MM.1S (cell line): Measurements from ENCODE around the gene MTFMT.
"Not testable (repeated sequence)": the region's sequence is repeated elsewhere in the genome, so short reads cannot be mapped to it uniquely, and the experiment has no call there.

ENCODE experiments used
- DNase-seq: peaks from one replicate; pipeline ENCODE4 v3.0.0-alpha.2; 2015
- H2AFZ ChIP-seq: fragments of 300-600 bp; sonication (generic); 2 replicates; pipeline ENCODE4 v1.6.0; 2016; ENCODE audit warnings: antibody characterized with exemption, low read length
- H3F3A ChIP-seq: fragments of 300-600 bp; sonication (generic); 2 replicates; pipeline ENCODE4 v1.6.1; 2016; ENCODE audit warnings: mild to moderate bottlenecking, antibody characterized with exemption, low read length, moderate library complexity, mixed read lengths; ENCODE audit not compliant: insufficient read depth
- H3K27ac ChIP-seq: fragments of 300-600 bp; sonication (generic); 2 replicates; pipeline ENCODE4 v1.5.1; 2016; ENCODE audit warnings: mild to moderate bottlenecking, low read length
- H3K27me3 ChIP-seq: fragments of 300-600 bp; sonication (generic); replicated peaks from 2 replicates; pipeline ENCODE4 v1.6.0; 2016; ENCODE audit warnings: low read length; ENCODE audit not compliant: insufficient read depth
- H3K36me3 ChIP-seq: fragments of 300-600 bp; sonication (generic); replicated peaks from 2 replicates; pipeline ENCODE4 v1.6.1; 2016; ENCODE audit warnings: mild to moderate bottlenecking, low read length, mixed read lengths; ENCODE audit not compliant: insufficient read depth
- H3K4me1 ChIP-seq: fragments of 300-600 bp; sonication (generic); 2 replicates; pipeline ENCODE4 v1.6.1; 2016; ENCODE audit warnings: low read length, mixed read lengths
- H3K4me2 ChIP-seq: fragments of 300-600 bp; sonication (generic); 2 replicates; pipeline ENCODE4 v1.6.0; 2016; ENCODE audit warnings: low read depth, low read length
- H3K4me3 ChIP-seq: fragments of 300-600 bp; sonication (generic); 2 replicates; pipeline ENCODE4 v1.5.1; 2016; ENCODE audit warnings: low read length, mixed read lengths
- H3K79me2 ChIP-seq: fragments of 300-600 bp; sonication (generic); 2 replicates; pipeline ENCODE4 v1.6.1; 2016; ENCODE audit warnings: mixed run types, low read length, mixed read lengths
- H3K9ac ChIP-seq: fragments of 300-600 bp; sonication (generic); 2 replicates; pipeline ENCODE4 v1.6.1; 2016; ENCODE audit warnings: low read length, mixed read lengths
- H3K9me2 ChIP-seq: fragments of 300-600 bp; sonication (generic); replicated peaks from 2 replicates; pipeline ENCODE4 v1.6.1; 2016; ENCODE audit warnings: mild to moderate bottlenecking, low read length, mixed read lengths; ENCODE audit not compliant: insufficient read depth
- H3K9me3 ChIP-seq: fragments of 300-600 bp; sonication (generic); replicated peaks from 2 replicates; pipeline ENCODE4 v1.6.1; 2016; ENCODE audit warnings: mild to moderate bottlenecking, low read length, mixed read lengths; ENCODE audit not compliant: insufficient read depth
- H4K20me1 ChIP-seq: fragments of 300-600 bp; sonication (generic); 2 replicates; pipeline ENCODE4 v1.6.1; 2016; ENCODE audit warnings: mild to moderate bottlenecking, low read length, moderate library complexity, mixed read lengths; ENCODE audit not compliant: insufficient read depth
- EZH2 ChIP-seq: fragments of 300-600 bp; sonication (generic); optimal IDR thresholded peaks from 2 replicates; pipeline ENCODE3; 2017; ENCODE audit warnings: low read depth, mild to moderate bottlenecking, antibody characterized with exemption, low read length, mixed read lengths
- EZH2phosphoT487 ChIP-seq: fragments of 300-600 bp; sonication (generic); IDR thresholded peaks from 2 replicates; pipeline ENCODE4 v1.6.1; 2018; ENCODE audit warnings: antibody characterized with exemption, low read length
- TF ChIP-seq, protein P1 (sequence below): fragments of 300-600 bp; sonication (generic); IDR thresholded peaks from 2 replicates; pipeline ENCODE4 v1.5.1; 2016; ENCODE audit warnings: antibody characterized with exemption, low read length, mixed read lengths

The MTFMT gene

DNA sequence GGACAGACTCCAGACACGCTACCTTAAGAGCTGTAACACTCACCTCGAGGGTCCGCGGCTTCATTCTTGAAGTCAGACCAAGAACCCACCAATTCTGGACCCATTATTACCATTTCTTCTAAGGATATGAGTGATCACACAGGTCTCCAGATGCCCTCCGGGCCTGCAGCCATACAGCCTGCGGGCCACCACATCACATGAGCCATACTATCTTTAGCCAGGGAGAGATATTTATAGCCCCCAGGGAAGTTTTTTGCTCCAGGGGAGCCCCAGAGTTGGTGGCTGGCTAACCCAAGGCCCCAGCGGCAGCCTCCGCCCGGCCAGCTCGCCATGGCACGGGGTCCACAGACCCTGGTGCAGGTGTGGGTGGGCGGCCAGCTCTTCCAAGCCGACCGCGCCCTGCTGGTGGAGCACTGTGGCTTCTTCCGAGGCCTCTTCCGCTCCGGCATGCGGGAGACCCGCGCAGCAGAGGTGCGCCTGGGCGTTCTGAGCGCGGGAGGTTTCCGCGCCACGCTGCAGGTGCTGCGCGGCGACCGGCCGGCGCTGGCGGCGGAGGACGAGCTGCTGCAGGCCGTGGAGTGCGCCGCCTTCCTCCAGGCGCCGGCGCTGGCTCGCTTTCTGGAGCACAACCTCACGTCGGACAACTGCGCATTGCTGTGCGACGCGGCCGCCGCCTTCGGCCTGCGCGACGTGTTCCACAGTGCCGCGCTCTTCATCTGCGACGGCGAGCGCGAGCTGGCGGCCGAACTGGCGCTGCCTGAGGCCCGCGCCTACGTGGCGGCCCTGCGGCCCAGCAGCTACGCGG is 47.2 kb upstream of the MTFMT start, which contains the start of gene KBTBD13:
Gene KBTBD13, plus strand, starts transcription at position 261 of the 805 bp plus-strand sequence. Its CDS starts 70 bp downstream, at position 331.
- no peak for TF ChIP-seq EZH2phosphoT487
- TF ChIP-seq, protein P1, sequence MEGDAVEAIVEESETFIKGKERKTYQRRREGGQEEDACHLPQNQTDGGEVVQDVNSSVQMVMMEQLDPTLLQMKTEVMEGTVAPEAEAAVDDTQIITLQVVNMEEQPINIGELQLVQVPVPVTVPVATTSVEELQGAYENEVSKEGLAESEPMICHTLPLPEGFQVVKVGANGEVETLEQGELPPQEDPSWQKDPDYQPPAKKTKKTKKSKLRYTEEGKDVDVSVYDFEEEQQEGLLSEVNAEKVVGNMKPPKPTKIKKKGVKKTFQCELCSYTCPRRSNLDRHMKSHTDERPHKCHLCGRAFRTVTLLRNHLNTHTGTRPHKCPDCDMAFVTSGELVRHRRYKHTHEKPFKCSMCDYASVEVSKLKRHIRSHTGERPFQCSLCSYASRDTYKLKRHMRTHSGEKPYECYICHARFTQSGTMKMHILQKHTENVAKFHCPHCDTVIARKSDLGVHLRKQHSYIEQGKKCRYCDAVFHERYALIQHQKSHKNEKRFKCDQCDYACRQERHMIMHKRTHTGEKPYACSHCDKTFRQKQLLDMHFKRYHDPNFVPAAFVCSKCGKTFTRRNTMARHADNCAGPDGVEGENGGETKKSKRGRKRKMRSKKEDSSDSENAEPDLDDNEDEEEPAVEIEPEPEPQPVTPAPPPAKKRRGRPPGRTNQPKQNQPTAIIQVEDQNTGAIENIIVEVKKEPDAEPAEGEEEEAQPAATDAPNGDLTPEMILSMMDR, result no peak
- TF ChIP-seq EZH2, result no peak
- H3K9me3 ChIP-seq, result no peaks in the 10 kb centered on the region
- no peaks in the 10 kb centered on the region for H3K9me2 ChIP-seq
- no peak within 1 kb of the TSS for H2AFZ ChIP-seq
- no peaks in the 10 kb centered on the region for H3K36me3 ChIP-seq
- H3K27ac ChIP-seq, result no peak within 1 kb of the TSS
- no peaks in the 10 kb centered on the region for H3K79me2 ChIP-seq
- H3K4me1 ChIP-seq, result no peaks in the 10 kb centered on the region
- no peak within 1 kb of the TSS for H3K4me3 ChIP-seq
- no peaks in the 10 kb centered on the region for H3F3A ChIP-seq
- no peak within 1 kb of the TSS for H3K4me2 ChIP-seq
- no peak within 1 kb of the TSS for H3K9ac ChIP-seq
- H4K20me1 ChIP-seq, result no peaks in the 10 kb centered on the region
- H3K27me3 ChIP-seq, result no peaks in the 10 kb centered on the region
- DNase-seq, result no peak

GRCh38 chr15:65075607-65076395 is 46.4 kb upstream of the MTFMT start:
- not testable (repeated sequence) for DNase-seq, H3K4me2 ChIP-seq

GRCh38 chr15:65074946-65075345 is 45.5 kb upstream of the MTFMT start:
- not testable (repeated sequence) for H3K27ac ChIP-seq, H3K9ac ChIP-seq, H3K4me2 ChIP-seq, H3K36me3 ChIP-seq, H3K27me3 ChIP-seq, H3K4me3 ChIP-seq, H3K79me2 ChIP-seq, DNase-seq, H3K9me3 ChIP-seq, H3K4me1 ChIP-seq, H2AFZ ChIP-seq, H4K20me1 ChIP-seq, H3F3A ChIP-seq, H3K9me2 ChIP-seq

More at GRCh38 chr15:65075607-65076395, 46.4 kb upstream of the MTFMT start:
- H3K27me3 ChIP-seq, H3K9me2 ChIP-seq, H3F3A ChIP-seq, H2AFZ ChIP-seq, H3K4me3 ChIP-seq, H3K4me1 ChIP-seq, H3K9me3 ChIP-seq, H3K79me2 ChIP-seq, H4K20me1 ChIP-seq, H3K9ac ChIP-seq, H3K36me3 ChIP-seq, H3K27ac ChIP-seq: not testable (repeated sequence)

DNA sequence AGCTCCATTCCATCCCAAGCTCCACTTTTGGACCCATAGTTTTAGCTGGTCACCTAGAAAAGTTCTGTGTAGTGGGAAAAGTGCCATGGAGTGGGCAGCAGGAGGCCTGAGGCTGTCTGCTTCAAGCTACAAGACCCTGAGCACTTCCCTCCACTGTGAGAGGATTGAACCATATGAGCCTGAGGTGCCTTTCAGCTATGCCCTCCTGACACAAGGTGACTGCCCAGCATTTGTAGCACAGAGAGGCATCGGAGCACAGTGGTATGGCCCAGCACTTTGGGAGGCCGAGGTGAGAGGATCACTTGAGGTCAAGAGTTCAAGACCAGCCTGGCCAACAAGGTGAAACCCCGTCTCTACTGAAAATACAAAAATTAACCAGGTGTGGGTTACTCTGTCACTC is 43.2 kb upstream of the MTFMT start:
- Histone ChIP-seq H3K79me2 (no peaks in the 10 kb centered on the region), H3K27ac (no peak overlapping the region), H2AFZ (no peak overlapping the region), H3K9me2 (no peaks in the 10 kb centered on the region), H4K20me1 (no peaks in the 10 kb centered on the region), H3K9ac (no peak overlapping the region), H3K9me3 (no peaks in the 10 kb centered on the region), H3K4me1 (no peaks in the 10 kb centered on the region), H3F3A (no peaks in the 10 kb centered on the region), H3K4me2 (no peak overlapping the region), H3K4me3 (no peak overlapping the region), H3K27me3 (no peaks in the 10 kb centered on the region), H3K36me3 (no peaks in the 10 kb centered on the region)
- TF ChIP-seq, protein P1, result no peak
- TF ChIP-seq EZH2, result no peak
- TF ChIP-seq EZH2phosphoT487, result no peak
- DNase-seq, result no peak
